HG02840 (cell line): Measurements from ENCODE around the gene FARSA.
A peak's percentile ranks its signal among the peaks of the same experiment; 100 is the strongest.
"Not testable (repeated sequence)": the region's sequence is repeated elsewhere in the genome, so short reads cannot be mapped to it uniquely, and the experiment has no call there.

ENCODE experiments used
- ATAC-seq: cut with Tn5 transposase; IDR thresholded peaks from one replicate; pipeline ENCODE4 v1.9.1; 2021; ENCODE audit warnings: mild to moderate bottlenecking, moderate library complexity, moderate number of reproducible peaks; ENCODE audit not compliant: unreplicated experiment, low FRiP score

Gene FARSA

GRCh38 chr19:12933287-12934072 lies at the start of gene FARSA:
FARSA (minus strand) TSS chr19:12933711; CDS start chr19:12933696, 15 bp downstream.
- ATAC-seq, result no peak

- no peak for ATAC-seq
Measured at GRCh38 chr19:12983091-12983490, 49.6 kb upstream of the FARSA start.

GRCh38 chr19:12982648-12983047 lies 49.1 kb upstream of the FARSA start:
- ATAC-seq, result no peak

- ATAC-seq, result no peak
Measured at GRCh38 chr19:12979974-12980373, 46.5 kb upstream of the FARSA start.

DNA sequence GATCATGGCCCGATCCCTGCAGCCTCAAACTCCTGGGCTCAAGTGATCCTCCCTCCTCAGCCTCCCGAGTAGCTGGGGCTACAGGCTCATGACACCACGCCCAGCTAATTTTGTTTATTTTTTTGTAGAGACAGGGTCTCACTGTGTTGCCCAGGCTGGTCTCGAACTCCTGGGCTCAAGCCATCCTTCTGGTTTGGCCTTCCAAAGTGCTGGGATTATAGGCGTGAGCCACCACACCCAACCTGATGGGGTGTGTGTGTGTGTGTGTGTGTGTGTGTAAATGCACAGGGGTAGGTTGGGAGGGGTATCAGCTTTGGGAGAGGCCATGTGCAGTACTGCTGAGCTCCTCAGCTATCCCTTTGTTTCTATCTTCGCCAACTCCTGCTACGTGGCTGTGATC lies 42.6 kb upstream of the FARSA start:
- not testable (repeated sequence) for ATAC-seq

- no peak for ATAC-seq
Measured at GRCh38 chr19:12975221-12975741, 41.8 kb upstream of the FARSA start.

DNA sequence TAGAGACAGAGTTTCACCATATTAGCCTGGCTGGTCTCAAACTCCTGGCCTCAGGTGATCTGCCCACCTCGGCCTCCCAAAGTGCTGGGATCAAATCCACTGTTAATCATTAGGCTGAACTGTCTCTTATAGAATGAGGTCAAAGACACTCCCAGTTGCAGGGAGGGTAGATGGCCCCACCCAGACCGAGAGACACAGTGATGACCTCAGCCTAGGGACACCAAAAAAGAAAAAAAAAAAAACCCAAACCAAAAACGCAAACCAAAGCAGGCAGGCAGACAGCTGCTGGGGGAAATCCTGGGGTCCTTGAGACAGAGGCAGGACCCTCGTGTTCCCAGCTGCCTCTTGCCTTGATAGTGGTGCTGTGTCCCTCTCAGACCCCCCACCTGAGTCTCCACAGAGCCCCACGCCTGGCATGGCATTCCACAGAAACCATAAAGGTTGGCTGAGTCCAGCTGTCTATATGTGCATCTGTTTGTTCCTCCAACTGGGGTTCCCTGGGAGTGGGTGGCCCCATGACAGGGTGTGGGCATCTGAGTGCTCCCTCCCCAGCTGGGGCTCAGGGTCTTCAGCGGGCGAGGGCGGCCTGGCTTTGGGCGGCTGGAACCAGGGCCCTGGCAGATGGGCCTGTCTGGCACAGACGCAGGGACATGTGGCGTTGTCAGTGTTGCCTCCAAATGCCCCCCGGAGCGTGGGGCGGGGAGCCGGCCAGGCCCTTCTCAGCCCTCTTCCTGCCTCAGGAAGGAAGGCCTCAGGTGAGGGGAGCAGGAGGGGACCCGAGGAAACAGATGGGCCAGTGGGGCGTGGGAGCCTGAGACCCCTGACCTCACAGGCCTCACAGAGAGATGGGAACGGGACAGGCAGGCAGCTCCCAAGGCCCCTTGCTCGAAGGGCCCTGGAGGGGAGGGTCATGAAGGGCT lies 41.0 kb upstream of the FARSA start:
- no peak for ATAC-seq

GRCh38 chr19:12973236-12973635 lies 39.7 kb upstream of the FARSA start:
- ATAC-seq, result no peak

DNA sequence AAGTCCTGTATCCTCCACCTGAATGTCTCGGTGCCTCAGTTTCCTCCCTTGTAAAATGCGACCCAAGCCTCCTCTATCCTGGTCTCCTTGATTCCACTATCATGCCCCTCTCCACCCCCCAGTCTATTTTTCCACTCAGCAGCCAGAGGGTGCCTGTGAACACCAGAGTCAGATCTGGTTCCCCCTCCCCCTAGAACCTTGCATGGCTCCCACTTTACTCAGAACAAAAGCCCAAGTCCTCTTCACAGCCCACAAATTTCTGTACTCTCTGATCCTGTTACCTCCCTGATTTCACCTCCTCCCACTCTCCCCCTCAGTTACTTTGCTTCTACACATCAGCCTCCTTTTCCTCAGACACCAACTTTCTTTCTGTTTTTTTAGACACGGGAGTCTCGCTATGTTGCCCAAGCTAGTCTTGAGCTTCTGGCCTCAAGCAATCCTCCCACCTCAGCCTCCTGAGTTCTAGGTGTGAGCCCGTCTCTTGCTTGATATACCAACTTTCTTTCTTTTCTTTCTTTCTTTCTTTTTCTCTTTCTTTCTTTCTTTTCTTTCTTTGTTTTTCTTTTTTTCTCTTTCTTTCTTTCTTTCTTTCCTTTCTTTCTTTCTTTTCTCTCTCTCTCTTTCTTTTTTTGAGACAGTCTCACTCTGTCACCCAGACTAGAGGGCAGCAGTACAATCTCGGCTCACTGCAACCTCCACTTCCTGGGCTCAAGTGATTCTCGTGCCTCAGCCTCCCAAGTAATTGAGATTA lies 36.7 kb upstream of the FARSA start:
- ATAC-seq, result no peak

DNA sequence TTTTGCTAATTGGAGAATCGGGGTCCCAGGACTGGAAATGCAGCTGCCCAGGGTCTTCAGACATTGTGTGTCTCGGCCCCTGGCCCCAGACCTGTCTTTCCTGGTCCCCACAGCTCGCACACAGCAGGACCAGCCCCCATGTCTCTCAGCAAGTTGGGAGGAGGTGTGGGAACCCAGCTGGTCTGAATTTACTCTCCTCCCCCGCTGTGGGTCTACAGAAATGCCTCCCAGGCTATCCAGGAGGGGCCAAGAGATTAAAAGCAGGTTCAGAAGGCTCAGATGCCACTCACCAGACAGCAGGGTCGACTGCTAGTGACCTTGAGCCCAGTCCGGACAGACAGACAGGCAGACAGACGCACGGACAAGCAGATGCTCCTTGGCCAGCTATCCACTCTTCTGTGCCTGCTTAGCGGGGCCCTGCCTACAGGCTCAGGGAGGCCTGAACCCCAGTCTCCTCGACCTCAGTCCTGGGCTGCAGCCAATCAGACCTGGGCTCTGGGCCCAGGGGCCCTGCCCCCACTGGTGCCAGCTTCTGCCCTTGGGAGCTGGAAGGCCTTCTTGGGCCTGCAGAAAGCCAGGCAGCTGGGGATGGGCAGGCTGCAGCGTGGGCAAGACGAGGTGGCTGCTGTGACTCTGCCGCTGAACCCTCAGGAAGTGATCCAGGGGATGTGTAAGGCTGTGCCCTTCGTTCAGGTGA lies 35.9 kb upstream of the FARSA start, which contains the start of gene DAND5:
Gene DAND5 (plus strand): TSS at position 285 of the 697 bp plus-strand sequence. CDS start 85 bp downstream, at position 370.
- no peak for ATAC-seq

- no peak for ATAC-seq
Measured at GRCh38 chr19:12967907-12968306, 34.4 kb upstream of the FARSA start.

DNA sequence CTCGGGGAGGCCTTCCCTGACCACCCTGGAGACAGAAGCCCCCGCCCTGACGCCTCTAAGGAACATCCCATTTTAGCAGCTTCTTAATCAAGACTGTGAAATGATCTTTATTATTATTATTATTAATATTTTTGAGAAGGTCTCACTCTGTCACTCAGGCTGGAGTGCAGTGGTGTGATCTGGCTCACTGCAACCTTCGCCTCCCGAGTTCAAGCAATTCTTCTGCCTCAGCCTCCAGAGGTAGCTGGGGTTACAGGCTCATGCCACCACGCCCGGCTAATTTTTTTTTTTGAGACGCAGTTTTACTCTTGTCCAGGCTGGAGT lies 32.3 kb upstream of the FARSA start:
- no peak for ATAC-seq

DNA sequence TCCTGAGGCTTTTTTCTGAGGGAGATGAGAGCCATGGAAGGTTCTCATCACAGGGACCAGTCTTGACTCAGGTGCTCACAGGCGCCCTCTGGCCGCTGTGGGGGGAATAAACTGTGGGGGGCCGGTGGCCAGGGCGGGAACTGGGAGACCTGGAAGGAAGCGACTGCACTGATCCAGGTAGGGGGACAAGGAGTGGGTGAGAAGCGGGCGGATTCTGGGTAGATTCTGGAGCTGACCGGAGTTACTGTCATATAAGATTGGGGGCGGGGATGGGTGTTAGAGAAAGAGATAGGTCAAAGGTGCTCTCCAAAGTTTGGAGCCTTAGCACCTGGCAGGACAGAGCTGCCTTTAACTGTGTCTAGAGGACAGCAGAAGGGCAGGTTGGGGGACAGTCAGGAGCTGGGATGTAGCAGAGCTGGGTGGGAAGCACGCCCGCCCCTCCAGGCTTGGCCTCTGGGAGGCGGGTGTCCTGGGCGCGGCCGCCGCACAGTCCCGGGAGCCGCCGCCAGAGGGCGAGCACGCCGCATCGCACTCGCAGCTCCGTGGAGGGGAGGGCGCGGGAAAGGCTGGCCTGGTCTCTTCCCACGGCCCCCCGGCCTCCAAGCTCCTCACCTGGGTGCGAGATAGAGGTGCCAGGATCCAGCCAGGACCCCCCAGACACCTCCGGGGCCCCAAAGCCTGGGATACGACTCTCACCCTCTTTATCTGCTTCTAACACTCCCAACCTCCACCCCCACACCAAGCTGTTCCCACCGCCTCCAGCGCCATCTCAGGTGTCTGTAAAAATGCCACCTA lies 31.7 kb upstream of the FARSA start:
- peak; percentile 65 for ATAC-seq

DNA sequence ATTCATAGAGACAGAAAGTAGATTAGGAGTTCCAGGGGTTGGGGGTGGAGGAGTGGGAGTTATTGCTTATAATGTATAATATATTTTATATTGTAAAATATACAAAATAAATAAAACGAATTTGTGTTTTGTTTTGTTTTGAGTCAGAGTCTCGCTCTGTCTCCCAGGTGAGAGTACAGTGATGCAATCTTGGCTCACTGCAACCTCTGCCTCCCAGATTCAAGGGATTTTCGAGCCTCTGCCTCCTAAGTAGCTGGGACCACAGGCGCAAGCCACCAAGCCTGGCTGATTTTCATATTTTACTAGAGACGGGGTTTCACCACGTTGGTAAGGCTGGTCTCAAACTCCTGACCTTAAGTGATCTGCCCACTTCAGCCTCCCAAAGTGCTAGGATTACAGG lies 26.0 kb upstream of the FARSA start:
- ATAC-seq, result no peak

DNA sequence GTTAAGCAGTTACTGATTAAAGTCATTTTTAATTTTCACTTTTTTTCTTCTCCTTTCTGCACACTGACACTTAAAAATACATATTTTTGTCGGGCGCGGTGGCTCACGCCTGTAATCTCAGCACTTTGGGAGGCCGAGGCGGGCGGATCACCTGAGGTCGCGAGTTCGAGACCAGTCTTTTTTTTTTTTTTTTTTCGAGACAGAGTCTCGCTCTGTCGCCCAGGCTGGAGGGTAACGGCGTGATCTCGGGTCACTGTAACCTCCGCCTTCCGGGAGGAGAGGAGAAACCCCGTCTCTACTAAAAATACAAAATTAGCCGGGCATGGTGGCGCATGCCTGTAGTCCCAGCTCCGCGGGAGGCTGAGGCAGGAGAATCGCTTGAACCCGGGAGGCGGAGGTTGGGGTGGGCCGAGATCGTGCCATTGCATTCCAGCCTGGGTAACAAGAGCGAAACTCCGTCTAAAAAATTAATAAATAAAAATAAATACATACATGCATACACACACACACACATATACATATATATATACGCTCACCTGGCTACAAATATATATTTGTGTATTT lies 24.0 kb upstream of the FARSA start:
- ATAC-seq, result not testable (repeated sequence)

GRCh38 chr19:12956446-12957388 lies 23.2 kb upstream of the FARSA start, which contains the start of gene GADD45GIP1:
GADD45GIP1 (minus strand) TSS chr19:12957223; CDS start chr19:12957212, 11 bp downstream.
- no peak for ATAC-seq

- no peak for ATAC-seq
Measured at GRCh38 chr19:12955996-12956395, 22.5 kb upstream of the FARSA start.

DNA sequence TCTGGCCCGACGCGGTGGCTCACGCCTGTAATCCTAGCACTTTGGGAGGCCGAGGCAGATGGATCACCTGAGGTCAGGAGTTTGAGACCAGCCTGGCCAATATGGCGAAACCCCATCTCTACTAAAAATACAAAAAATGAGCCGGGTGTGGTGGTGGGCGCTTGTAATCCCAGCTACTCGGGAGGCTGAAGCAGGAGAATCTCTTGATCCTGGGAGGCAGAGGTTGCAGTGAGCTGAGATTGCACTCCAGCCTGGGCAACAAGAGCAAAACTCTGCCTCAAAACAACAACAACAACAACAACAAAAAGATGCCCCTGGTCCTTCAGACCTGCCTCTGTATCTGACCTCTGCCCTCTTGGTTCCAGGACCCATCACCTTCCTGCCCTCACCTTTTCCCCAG lies 22.1 kb upstream of the FARSA start:
- not testable (repeated sequence) for ATAC-seq
